MCF 10A (cell line): ENCODE measurements around the gene SND1. TPM values are rescaled to one million over a fixed set of nuclear protein-coding genes. Genes with fewer than 3 reads are reported as not detected.

Experiments
- BruUV-seq: library from RNA; stranded (reverse); fragments of 400-500 nt; replicated peaks from 2 replicates; lab custom pipeline; 2021; lab: Mats Ljungman, UMichigan
- CTCF ChIA-PET: fragments of 300-600 bp; sonication (Branson Sonifier 250); formaldehyde crosslinking; extraction: SDS; loops from one replicate; lab custom pipeline; 2021; ENCODE audit warnings: antibody characterized with exemption, inconsistent platforms; lab: Yijun Ruan, JAX
- POLR2A ChIA-PET: fragments of 300-600, 350-650 bp; sonication (Branson Sonifier 250); formaldehyde crosslinking; extraction: SDS; loops from one replicate; lab custom pipeline; 2020; ENCODE audit warnings: antibody characterized with exemption, inconsistent platforms; lab: Yijun Ruan, JAX
- DNase-seq: peaks from one replicate; pipeline ENCODE4 v3.0.0-alpha.2; 2018; ENCODE audit not compliant: unreplicated experiment
- H3K27ac Mint-ChIP-seq: one replicate; pipeline ENCODE4 v1.8.0; 2022; ENCODE audit warnings: mild to moderate bottlenecking, low read depth, mixed read lengths; ENCODE audit not compliant: unreplicated experiment
- H3K27me3 Mint-ChIP-seq: one replicate; pipeline ENCODE4 v1.8.0; 2022; ENCODE audit warnings: mixed read lengths; ENCODE audit not compliant: insufficient read depth, unreplicated experiment
- H3K36me3 Mint-ChIP-seq: one replicate; pipeline ENCODE4 v1.8.0; 2022; ENCODE audit warnings: mild to moderate bottlenecking, moderate library complexity, mixed read lengths; ENCODE audit not compliant: insufficient read depth, unreplicated experiment
- H3K4me1 Mint-ChIP-seq: one replicate; pipeline ENCODE4 v1.8.0; 2022; ENCODE audit warnings: mixed read lengths; ENCODE audit not compliant: insufficient read depth, unreplicated experiment
- H3K4me3 Mint-ChIP-seq: one replicate; pipeline ENCODE4 v1.8.0; 2022; ENCODE audit warnings: mild to moderate bottlenecking, moderate library complexity, mixed read lengths; ENCODE audit not compliant: unreplicated experiment
- H3K9me3 Mint-ChIP-seq: one replicate; pipeline ENCODE4 v1.8.0; 2022; ENCODE audit warnings: mixed read lengths; ENCODE audit not compliant: unreplicated experiment
- CTCF ChIP-seq: fragments of 200-600 bp; IDR thresholded peaks from one replicate; pipeline ENCODE4 v1.8.0; 2022; ENCODE audit warnings: antibody characterized with exemption, mild to moderate bottlenecking; ENCODE audit not compliant: unreplicated experiment
- intact Hi-C: fragments of 100-400 bp; cut with micrococcal nuclease; formaldehyde crosslinking; loops from 2 replicates; pipeline ENCODE4 v1.14.1; 2022
- total RNA-seq: library from RNA; stranded (reverse); gene quantifications from 2 replicates; pipeline ENCODE4 v1.2.3, GENCODE V29; 2022

SND1 gene
- total RNA-seq, 1 experiment from 2014 or later = 297 TPM

GRCh38 chr7:127848241-127848640 lies 196.2 kb downstream of the SND1 start:
- no peak overlapping the region for H3K27ac Mint-ChIP-seq

GRCh38 chr7:127850195-127850594 lies 198.2 kb downstream of the SND1 start:
- H3K4me3 Mint-ChIP-seq = no peak overlapping the region
- no peaks in the 10 kb centered on the region for H3K9me3 Mint-ChIP-seq
- intact Hi-C loops = no loop called here
- BruUV-seq = no TSS peak
- no peaks in the 10 kb centered on the region for H3K27me3 Mint-ChIP-seq
- H3K27ac Mint-ChIP-seq = no peak overlapping the region
- peaks cover 33% of the 10 kb centered on the region for H3K36me3 Mint-ChIP-seq
- no peak for DNase-seq
- H3K4me1 Mint-ChIP-seq = no peaks in the 10 kb centered on the region
- TF ChIP-seq CTCF = no peak
- ChIA-PET CTCF (no interaction called here), POLR2A (no interaction called here)

More at GRCh38 chr7:127848241-127848640, 196.2 kb downstream of the SND1 start:
- Mint-ChIP-seq H3K4me1 (peaks cover 9% of the 10 kb centered on the region), H3K36me3 (peaks cover 44% of the 10 kb centered on the region), H3K27me3 (no peaks in the 10 kb centered on the region), H3K4me3 (no peak overlapping the region), H3K9me3 (no peaks in the 10 kb centered on the region)
- CTCF ChIA-PET = interaction anchor here (1.0 kb wide), 1 partner anchor 140 kb away, joined by 4 read pairs; no protein-coding TSS in a partner anchor
- POLR2A ChIA-PET = interaction anchor here (1.8 kb wide), 1 partner anchor 8 kb away, joined by 4 read pairs; no protein-coding TSS in a partner anchor
- TF ChIP-seq CTCF = no peak
- intact Hi-C loops = loop anchor here (10.0 kb wide), 1 partner anchor 103 kb away; no protein-coding TSS in a partner anchor
- BruUV-seq = no TSS peak
- no peak for DNase-seq

- BruUV-seq = no TSS peak
- intact Hi-C loops = no loop called here
- H3K27me3 Mint-ChIP-seq = no peaks in the 10 kb centered on the region
- peaks cover 25% of the 10 kb centered on the region for H3K36me3 Mint-ChIP-seq
- ChIA-PET POLR2A (no interaction called here), CTCF (interaction anchor here (0.6 to 0.7 kb wide), 2 partner anchors 12 to 135 kb away, joined by 4 read pairs; no protein-coding TSS in a partner anchor)
- no peak overlapping the region for H3K4me3 Mint-ChIP-seq
- no peaks in the 10 kb centered on the region for H3K9me3 Mint-ChIP-seq
- H3K27ac Mint-ChIP-seq = no peak overlapping the region
- H3K4me1 Mint-ChIP-seq = no peaks in the 10 kb centered on the region
- DNase-seq = no peak
- no peak for TF ChIP-seq CTCF
These were observed 202.4 kb downstream of the SND1 start for GRCh38 chr7:127854383-127854782.

- Mint-ChIP-seq H3K4me1 (no peaks in the 10 kb centered on the region), H3K27me3 (no peaks in the 10 kb centered on the region), H3K4me3 (no peak overlapping the region), H3K27ac (no peak overlapping the region), H3K9me3 (no peaks in the 10 kb centered on the region), H3K36me3 (peaks cover 25% of the 10 kb centered on the region)
- ChIA-PET CTCF (no interaction called here), POLR2A (no interaction called here)
- no peak for TF ChIP-seq CTCF
- intact Hi-C loops = no loop called here
- BruUV-seq = no TSS peak
- no peak for DNase-seq
These were observed 205.5 kb downstream of the SND1 start for GRCh38 chr7:127857464-127857841.
